ENCODE data around the gene MTUS2.
"Not testable (repeated sequence)": the region's sequence is repeated elsewhere in the genome, so short reads cannot be mapped to it uniquely, and the experiment has no call there.

Gene MTUS2

GRCh38 chr13:29339386-29340272 is 519.5 kb downstream of the MTUS2 start:
- no peak for DNase-seq

GRCh38 chr13:29345860-29346582 is 525.9 kb downstream of the MTUS2 start:
- DNase-seq = not testable (repeated sequence)

- no peak for DNase-seq
Measured at GRCh38 chr13:29355029-29355428, 534.9 kb downstream of the MTUS2 start.

GRCh38 chr13:29359181-29359580 is 539.0 kb downstream of the MTUS2 start:
- DNase-seq = no peak

GRCh38 chr13:29361716-29362115 is 541.6 kb downstream of the MTUS2 start:
- no peak for DNase-seq

GRCh38 chr13:29362849-29363604 is 542.9 kb downstream of the MTUS2 start:
- peak; percentile 53 for DNase-seq

- DNase-seq = peak; percentile 43
Measured at GRCh38 chr13:29369060-29369743, 549.1 kb downstream of the MTUS2 start.

GRCh38 chr13:29379281-29379680 is 559.1 kb downstream of the MTUS2 start:
- DNase-seq = no peak

- no peak for DNase-seq
Measured at GRCh38 chr13:29379865-29380264, 559.7 kb downstream of the MTUS2 start.

- DNase-seq = no peak
Measured at GRCh38 chr13:29382021-29382420, 561.9 kb downstream of the MTUS2 start.

- no peak for DNase-seq
Measured at GRCh38 chr13:29383476-29383875, 563.3 kb downstream of the MTUS2 start.

- no peak for DNase-seq
Measured at GRCh38 chr13:29384466-29384865, 564.3 kb downstream of the MTUS2 start.

GRCh38 chr13:29384871-29385270 is 564.7 kb downstream of the MTUS2 start:
- DNase-seq = no peak

- DNase-seq = no peak
Measured at GRCh38 chr13:29386246-29386645, 566.1 kb downstream of the MTUS2 start.

GRCh38 chr13:29390598-29390997 is 570.5 kb downstream of the MTUS2 start:
- not testable (repeated sequence) for DNase-seq

- no peak for DNase-seq
Measured at GRCh38 chr13:29396446-29396845, 576.3 kb downstream of the MTUS2 start.

- no peak for DNase-seq
Measured at GRCh38 chr13:29397265-29397664, 577.1 kb downstream of the MTUS2 start.

- DNase-seq = peak; percentile 17
Measured at GRCh38 chr13:29402166-29402636, 582.1 kb downstream of the MTUS2 start.

- no peak for DNase-seq
Measured at GRCh38 chr13:29405401-29405800, 585.3 kb downstream of the MTUS2 start.

GRCh38 chr13:29411481-29411880 is 591.3 kb downstream of the MTUS2 start:
- peak; percentile 39 for DNase-seq

GRCh38 chr13:29418026-29418425 is 597.9 kb downstream of the MTUS2 start:
- no peak for DNase-seq

GRCh38 chr13:29421118-29421517 is 601.0 kb downstream of the MTUS2 start:
- no peak for DNase-seq

GRCh38 chr13:29422015-29422414 is 601.9 kb downstream of the MTUS2 start:
- no peak for DNase-seq
